Heart left ventricle (tissue), 13 donors: ENCODE results near the gene ITPK1.

ENCODE experiments used
- POLR2A ChIP-seq, 2 donors: fragments of 450-650 bp; IDR thresholded peaks; one replicate each; pipeline ENCODE4 v1.6.1; 2017; ENCODE audit warnings: antibody characterized with exemption in 2 of 2, mild to moderate bottlenecking in 2 of 2, moderate library complexity in 2 of 2
- TF ChIP-seq, protein P1 (sequence below), 12 donors: fragments of 200-600 bp; sonication (generic) in 4 of 12; IDR thresholded peaks; one replicate each; pipeline versions ENCODE4 v1.5.0 to v1.8.0; 2018 to 2022; ENCODE audit warnings: antibody characterized with exemption in 12 of 12, mild to moderate bottlenecking in 5 of 12
- donor health status: ischemic (EF 13 %, LVEDD 7.1; RV severe dilation, severe dysfunction).
- donor health status: DM: no; HTN: yes; CAD: no.
- donor health status: DM: no; HTN: no; CAD: no.
- donor health status: ischemic (EF 25% LVEDD 6.9; RV normal size, moderate dysfunction).
- donor health status: ischemic (EF 25% LVEDD 5.7; RV mildly dilated, moderate dysfunction).
- donor health status: ischemic (EF 35%, LVEDD 5.7; RV mildly dilated, moderate dysfunction).
- donor health status: nonischemic (EF 11% LVEDD 7.7; RV severe dilation, severe dysfunction).
- donor health status: DM: yes; HTN: yes; CAD: no.
- donor health status: PGD.
- donor health status: ischemic (EF 29% LVEDD 5.4; RV normal size, mild dysfunction).
- donor health status: nonischemic (EF 23%, LVEDD 6.1; RV moderate dilation, normal function).

- TF ChIP-seq, protein P1, sequence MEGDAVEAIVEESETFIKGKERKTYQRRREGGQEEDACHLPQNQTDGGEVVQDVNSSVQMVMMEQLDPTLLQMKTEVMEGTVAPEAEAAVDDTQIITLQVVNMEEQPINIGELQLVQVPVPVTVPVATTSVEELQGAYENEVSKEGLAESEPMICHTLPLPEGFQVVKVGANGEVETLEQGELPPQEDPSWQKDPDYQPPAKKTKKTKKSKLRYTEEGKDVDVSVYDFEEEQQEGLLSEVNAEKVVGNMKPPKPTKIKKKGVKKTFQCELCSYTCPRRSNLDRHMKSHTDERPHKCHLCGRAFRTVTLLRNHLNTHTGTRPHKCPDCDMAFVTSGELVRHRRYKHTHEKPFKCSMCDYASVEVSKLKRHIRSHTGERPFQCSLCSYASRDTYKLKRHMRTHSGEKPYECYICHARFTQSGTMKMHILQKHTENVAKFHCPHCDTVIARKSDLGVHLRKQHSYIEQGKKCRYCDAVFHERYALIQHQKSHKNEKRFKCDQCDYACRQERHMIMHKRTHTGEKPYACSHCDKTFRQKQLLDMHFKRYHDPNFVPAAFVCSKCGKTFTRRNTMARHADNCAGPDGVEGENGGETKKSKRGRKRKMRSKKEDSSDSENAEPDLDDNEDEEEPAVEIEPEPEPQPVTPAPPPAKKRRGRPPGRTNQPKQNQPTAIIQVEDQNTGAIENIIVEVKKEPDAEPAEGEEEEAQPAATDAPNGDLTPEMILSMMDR (IDR thresholded peaks at IDR 0.05): no peak
- no peak for TF ChIP-seq POLR2A (IDR thresholded peaks at IDR 0.05)
These were observed 189.4 kb downstream of the ITPK1 start for GRCh38 chr14:92926180-92926845.
